ES-I3 (cell line): Measurements from ENCODE around the gene RNF14.
"Not testable (repeated sequence)": the region's sequence is repeated elsewhere in the genome, so short reads cannot be mapped to it uniquely, and the experiment has no call there.

Source experiments
- H3K36me3 ChIP-seq: 2 replicates; pipeline ENCODE4 v1.6.1; 2013; ENCODE audit warnings: mild to moderate bottlenecking, low read length, control low read depth, moderate library complexity; ENCODE audit not compliant: insufficient read depth
- H3K4me1 ChIP-seq: 2 replicates; pipeline ENCODE4 v1.6.1; 2013; ENCODE audit warnings: mild to moderate bottlenecking, control low read depth, low read length; ENCODE audit not compliant: insufficient read depth
- H3K9ac ChIP-seq: 2 replicates; pipeline ENCODE4 v1.6.1; 2013; ENCODE audit warnings: low read depth, mild to moderate bottlenecking, low read length, moderate library complexity
- H3K9me3 ChIP-seq: 2 replicates; pipeline ENCODE4 v1.6.1; 2013; ENCODE audit warnings: mild to moderate bottlenecking, low read length, moderate library complexity; ENCODE audit not compliant: control insufficient read depth, insufficient read depth

The RNF14 gene

DNA sequence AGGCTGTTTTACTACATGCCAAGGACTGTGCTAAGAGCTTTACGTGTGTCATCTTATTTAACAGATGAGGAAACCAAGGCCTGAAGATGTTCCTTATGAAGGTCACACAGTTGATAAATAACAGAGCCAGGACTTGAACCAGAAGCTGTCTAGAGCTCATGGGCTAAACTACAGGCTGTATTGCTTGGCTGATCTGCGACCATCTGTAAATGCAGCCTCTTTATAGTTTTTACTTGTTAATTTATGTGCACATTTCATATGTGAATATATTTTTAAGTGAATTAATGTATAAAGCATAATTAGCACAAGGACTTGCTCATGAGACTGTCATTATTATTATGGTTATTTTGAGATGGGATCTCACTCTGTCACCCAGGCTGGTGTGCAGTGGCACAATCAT is 63.2 kb downstream of the RNF14 start:
- H3K9ac ChIP-seq: no peak overlapping the region
- H3K9me3 ChIP-seq: no peaks in the 10 kb centered on the region
- no peaks in the 10 kb centered on the region for H3K4me1 ChIP-seq
- H3K36me3 ChIP-seq: no peaks in the 10 kb centered on the region

DNA sequence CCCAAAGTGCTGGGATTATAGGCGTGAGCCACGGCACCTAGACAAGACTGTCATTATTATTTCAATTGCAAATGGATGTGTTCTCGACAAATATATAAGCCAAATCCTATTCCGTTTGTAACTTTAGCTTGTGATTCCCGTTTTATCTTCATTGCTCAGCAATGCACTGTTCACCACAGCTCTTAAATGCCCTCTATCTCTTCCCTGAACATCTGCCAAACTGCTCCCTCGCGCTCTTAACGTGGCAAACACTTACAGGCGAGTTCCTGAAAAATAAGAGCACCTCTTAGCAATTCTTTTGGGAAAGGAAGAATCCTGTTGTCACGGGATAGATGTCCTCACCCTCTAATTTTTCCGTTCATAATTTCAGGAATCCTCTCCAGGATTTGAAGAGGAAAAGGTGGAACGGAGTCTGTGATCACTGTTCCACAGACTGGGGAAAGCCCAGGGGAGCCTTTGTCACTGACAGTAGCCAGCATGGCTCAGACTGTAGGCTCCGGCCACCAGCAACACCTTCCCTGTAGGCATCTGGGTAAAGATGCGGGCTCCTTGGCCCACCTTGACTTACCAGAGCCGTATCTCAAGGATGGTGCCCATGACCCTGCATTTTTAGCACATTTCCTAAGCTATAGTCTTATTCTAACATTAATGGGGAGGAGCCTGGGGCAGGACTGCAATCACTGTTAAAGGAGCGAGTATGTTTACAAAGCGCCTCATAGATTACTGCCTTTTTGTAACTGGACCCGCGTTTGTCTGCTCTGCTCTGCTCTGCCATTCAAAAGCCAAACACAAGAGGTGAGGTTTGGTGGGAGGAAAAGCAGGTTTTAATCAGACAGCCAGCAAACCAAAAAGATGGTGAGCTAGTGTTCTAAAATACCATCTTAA is 64.1 kb downstream of the RNF14 start:
- Histone ChIP-seq H3K9ac (no peak overlapping the region), H3K9me3 (no peaks in the 10 kb centered on the region), H3K4me1 (no peaks in the 10 kb centered on the region), H3K36me3 (no peaks in the 10 kb centered on the region)

DNA sequence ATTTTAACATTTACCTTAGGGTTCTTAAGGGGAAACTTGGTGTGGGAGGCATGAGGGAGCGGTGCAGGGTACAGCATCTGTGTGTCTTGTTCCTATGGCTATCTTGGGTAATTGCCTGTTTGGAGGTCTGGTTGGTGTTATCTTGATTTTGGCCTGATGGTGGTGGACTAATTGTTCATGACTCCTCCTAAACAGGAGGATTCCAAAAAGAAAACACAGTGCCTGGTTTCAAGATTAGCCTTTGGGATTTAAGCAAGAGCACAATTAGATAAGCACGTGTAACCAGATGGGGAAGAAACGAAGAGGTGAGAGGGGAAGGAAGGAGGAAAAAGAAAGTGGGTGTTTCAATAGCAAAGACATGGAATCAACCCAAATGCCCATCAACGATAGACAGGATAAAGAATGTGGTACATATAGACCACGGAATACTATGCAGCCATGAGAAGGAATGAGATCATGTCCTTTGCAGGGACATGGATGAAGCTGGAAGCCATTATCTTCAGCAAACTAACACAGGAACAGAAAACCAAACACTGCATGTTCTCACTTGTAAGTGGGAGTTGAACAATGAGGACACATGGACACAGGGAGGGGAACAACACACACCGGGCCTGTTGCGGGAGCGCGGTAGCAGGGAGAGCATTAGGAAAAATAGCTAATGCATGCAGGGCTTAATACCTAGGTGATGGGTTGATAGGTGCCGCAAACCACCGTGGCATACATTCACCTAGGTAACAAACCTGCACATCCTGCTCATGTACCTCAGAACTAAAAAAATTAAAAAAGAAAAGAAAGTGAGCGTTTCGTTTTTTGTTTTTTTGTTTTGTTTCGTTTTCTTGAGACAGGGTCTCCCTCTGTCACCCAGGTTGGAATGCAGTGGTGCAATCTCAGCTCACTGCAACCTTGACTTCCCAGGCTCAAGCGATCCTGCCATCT is 65.0 kb downstream of the RNF14 start:
- not testable (repeated sequence) for H3K36me3 ChIP-seq, H3K9me3 ChIP-seq, H3K9ac ChIP-seq, H3K4me1 ChIP-seq

DNA sequence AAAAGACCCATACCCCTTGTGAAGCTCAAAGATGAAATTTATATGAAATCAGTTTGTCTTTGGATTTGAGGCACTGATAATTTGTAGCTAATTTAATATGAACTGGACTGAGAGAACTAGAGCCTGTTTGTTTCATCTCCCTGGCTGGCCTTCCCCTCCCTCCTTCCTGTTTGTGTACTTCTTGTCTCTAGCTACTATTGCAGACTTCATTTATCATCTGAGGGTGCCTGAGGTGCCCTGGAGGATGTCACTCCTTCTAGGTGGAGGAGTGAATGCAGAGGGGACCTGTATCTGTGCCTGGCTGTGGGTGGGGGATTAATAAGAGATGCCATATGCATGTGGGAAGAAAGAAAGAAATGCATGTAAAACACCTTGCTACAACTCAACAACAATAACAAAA is 66.1 kb downstream of the RNF14 start:
- H3K9me3 ChIP-seq: no peaks in the 10 kb centered on the region
- H3K4me1 ChIP-seq: no peaks in the 10 kb centered on the region
- H3K36me3 ChIP-seq: no peaks in the 10 kb centered on the region
- no peak overlapping the region for H3K9ac ChIP-seq

DNA sequence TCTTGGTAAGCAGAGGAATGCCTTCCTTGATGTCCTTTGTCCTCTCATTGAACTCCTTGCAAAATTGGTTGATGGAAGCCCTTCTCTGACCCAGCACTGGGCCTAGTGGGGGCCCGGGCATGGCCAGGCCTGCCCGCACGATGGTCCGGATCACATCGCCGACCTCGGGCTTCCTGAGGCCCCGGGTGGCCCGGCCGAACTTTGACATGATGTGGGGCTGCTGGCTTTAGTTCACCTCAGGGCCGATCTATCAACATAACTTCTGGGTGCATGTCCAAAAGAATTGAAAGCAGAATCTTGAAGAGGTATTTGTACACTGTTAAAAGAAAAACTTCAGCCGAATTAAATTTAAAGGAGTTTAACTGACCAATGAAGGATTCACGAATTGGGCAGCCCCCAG is 68.0 kb downstream of the RNF14 start:
- Histone ChIP-seq H3K4me1 (no peaks in the 10 kb centered on the region), H3K9me3 (no peaks in the 10 kb centered on the region), H3K36me3 (no peaks in the 10 kb centered on the region), H3K9ac (no peak overlapping the region)

DNA sequence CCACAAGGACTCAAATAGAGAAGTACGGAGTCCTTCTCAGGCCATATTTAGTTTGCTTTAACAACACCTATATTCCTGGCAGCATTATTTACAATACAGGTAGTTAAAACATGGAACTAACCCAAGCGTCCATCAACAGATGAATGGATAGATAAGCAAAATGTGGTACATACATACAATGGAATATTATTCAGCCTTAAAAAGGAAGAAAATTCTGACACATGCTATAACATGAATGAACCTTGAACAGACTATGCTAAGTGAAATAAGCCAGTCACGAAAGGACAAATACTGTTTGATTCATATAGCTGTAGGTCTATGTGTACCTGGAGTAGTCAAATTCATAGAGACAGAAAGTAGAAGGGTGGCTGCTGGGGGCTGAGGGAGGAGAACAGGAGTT is 68.7 kb downstream of the RNF14 start:
- H3K9ac ChIP-seq, H3K36me3 ChIP-seq, H3K4me1 ChIP-seq: not testable (repeated sequence)

DNA sequence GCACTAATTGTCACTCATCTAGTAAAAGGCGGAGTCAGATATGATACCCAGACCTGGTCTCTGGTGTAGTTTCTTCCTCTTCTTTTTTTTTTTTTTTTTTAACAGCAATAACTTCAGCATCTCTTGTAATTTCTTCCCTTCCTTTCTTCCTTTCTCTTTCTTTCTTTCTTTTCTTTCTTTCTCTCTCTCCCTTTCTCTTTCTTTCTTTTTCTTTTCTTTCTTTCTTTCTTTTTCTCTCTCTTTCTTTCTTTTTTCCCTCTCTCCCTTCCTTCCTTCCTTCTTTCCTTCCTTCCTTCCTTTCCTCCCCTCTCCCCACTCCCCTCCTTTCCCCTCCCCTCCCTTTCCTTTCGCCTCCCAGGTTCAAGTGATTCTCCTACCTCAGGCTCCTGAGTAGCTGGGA is 69.8 kb downstream of the RNF14 start:
- Histone ChIP-seq H3K9ac (no peak overlapping the region), H3K4me1 (no peaks in the 10 kb centered on the region), H3K9me3 (no peaks in the 10 kb centered on the region)

More for the DNA sequence above, 68.7 kb downstream of the RNF14 start:
- H3K9me3 ChIP-seq: not testable (repeated sequence)

More for the DNA sequence above, 69.8 kb downstream of the RNF14 start:
- H3K36me3 ChIP-seq: no peaks in the 10 kb centered on the region
